ENCODE results near the gene SLC22A14. TPM values are rescaled to one million over a fixed set of nuclear protein-coding genes. Genes with fewer than 3 reads are reported as not detected.
A peak's percentile ranks its signal among the peaks of the same experiment; 100 is the strongest.

Gene SLC22A14
- total RNA-seq, 4 donors from 2014 or later = 0.23 TPM; not detected in 3

DNA sequence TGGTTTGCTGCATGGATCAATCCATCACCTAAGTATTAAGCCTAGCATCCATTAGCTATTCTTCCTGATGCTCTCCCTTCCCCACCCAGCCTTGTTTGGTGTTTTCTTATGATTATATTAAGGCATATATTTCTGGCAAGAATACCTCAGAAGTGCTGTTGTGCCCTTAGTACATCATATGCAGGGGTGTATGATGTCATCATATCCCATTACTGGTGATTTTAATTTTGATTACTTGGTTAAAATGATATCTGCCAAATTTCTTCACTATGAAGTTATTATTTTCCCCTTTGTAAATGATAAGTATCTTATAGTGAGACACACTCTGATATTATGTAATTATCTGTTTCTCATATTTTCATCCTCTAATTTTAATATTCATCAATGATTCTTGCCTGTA lies 15.4 kb downstream of the SLC22A14 start:
- no peaks in the 10 kb centered on the region for H3K36me3 ChIP-seq
- H3K27me3 ChIP-seq = no peaks in the 10 kb centered on the region
- no peaks in the 10 kb centered on the region for H3K4me1 ChIP-seq
- H3K9me3 ChIP-seq = no peaks in the 10 kb centered on the region
- intact Hi-C loops (cut with DNase I) = no loop called here
- no peak overlapping the region for H3K27ac ChIP-seq (replicated peaks in 1 of 4)
- TF ChIP-seq POLR2AphosphoS5 (IDR thresholded peaks at IDR 0.05) (no peak), EP300 (IDR thresholded peaks at IDR 0.05) (no peak), POLR2A (IDR thresholded peaks at IDR 0.05; ENCODE audit: low read depth) (no peak)
- TF ChIP-seq, protein P1, sequence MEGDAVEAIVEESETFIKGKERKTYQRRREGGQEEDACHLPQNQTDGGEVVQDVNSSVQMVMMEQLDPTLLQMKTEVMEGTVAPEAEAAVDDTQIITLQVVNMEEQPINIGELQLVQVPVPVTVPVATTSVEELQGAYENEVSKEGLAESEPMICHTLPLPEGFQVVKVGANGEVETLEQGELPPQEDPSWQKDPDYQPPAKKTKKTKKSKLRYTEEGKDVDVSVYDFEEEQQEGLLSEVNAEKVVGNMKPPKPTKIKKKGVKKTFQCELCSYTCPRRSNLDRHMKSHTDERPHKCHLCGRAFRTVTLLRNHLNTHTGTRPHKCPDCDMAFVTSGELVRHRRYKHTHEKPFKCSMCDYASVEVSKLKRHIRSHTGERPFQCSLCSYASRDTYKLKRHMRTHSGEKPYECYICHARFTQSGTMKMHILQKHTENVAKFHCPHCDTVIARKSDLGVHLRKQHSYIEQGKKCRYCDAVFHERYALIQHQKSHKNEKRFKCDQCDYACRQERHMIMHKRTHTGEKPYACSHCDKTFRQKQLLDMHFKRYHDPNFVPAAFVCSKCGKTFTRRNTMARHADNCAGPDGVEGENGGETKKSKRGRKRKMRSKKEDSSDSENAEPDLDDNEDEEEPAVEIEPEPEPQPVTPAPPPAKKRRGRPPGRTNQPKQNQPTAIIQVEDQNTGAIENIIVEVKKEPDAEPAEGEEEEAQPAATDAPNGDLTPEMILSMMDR (IDR thresholded peaks at IDR 0.05) = no peak
- no peak overlapping the region for H3K4me3 ChIP-seq
- DNase-seq (ENCODE audit: extremely low spot score) = no peak

DNA sequence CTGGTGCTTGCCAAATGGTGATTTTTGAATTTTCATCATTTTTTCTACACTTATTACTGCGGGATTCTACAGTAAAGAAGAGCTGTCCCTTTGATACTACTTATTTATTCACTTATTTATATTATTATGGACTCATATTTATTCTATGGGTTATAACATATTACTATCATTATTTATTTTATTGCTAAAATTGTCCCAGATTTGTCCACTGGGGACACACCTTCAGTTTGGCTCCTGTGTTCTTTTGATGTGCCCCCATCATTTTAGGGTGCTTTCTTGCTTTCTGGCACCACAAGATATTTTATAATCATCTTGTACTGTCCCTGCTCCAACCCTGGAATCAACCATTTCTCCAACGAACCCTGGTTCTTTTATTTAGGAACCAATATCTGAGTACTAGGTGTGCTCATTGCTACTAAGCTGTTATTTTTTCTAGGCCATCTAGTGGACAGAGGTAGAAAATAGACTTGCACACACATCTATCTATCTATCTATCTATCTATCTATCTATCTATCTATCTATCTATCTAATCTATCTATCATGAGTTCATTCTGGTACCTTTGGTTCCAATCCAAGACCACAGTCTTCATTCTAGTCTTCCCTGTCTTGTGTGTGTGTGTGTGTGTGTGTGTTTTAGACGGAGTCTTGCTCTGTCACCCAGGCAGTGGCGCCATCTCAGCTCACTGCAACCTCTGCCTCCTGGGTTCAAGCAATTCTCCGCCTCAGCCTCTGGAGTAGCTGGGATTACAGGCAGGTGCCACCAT lies 16.0 kb downstream of the SLC22A14 start:
- Histone ChIP-seq H3K4me3 (no peak overlapping the region), H3K36me3 (no peaks in the 10 kb centered on the region), H3K27ac (replicated peaks in 1 of 4) (no peak overlapping the region), H3K4me1 (no peaks in the 10 kb centered on the region), H3K9me3 (no peaks in the 10 kb centered on the region), H3K27me3 (no peaks in the 10 kb centered on the region)
- no peak for DNase-seq (ENCODE audit: extremely low spot score)
- TF ChIP-seq POLR2A (IDR thresholded peaks at IDR 0.05; ENCODE audit: low read depth) = no peak
- TF ChIP-seq, protein P1 (IDR thresholded peaks at IDR 0.05) = peak in 1 of 3 experiments; percentile 29
- 84% methylated on average over 5 of the region's 5 CpGs for WGBS
- intact Hi-C loops (cut with DNase I) = no loop called here

DNA sequence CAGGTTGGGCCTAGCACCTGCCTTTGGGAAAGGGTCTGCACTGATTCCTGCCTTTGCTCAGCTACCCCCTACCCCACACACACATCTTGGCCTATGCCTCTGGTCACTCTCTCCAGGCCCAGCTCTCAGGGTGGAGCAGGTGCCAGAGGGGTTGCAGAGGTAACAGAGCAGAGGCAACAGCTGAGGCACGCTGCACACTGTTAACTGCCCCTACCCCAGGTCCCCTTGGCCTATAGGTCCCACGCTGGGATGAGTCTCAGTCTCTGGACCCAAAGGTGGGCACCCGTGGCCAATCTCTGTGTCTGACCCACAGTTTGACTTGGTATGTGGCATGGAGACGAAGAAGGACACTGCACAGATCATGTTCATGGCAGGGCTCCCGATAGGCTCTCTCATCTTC lies 24.8 kb downstream of the SLC22A14 start:
- TF ChIP-seq POLR2A (IDR thresholded peaks at IDR 0.05; ENCODE audit: low read depth) = no peak
- no peak for DNase-seq (ENCODE audit: extremely low spot score)
- no peak overlapping the region for H3K4me3 ChIP-seq
- no peak overlapping the region for H3K27ac ChIP-seq (replicated peaks in 1 of 4)
- H3K27me3 ChIP-seq = no peaks in the 10 kb centered on the region
- WGBS = 89% methylated on average over 3 of the region's 5 CpGs
- no peaks in the 10 kb centered on the region for H3K36me3 ChIP-seq
- intact Hi-C loops (cut with DNase I) = no loop called here
- H3K4me1 ChIP-seq = no peaks in the 10 kb centered on the region
- H3K9me3 ChIP-seq = no peaks in the 10 kb centered on the region

DNA sequence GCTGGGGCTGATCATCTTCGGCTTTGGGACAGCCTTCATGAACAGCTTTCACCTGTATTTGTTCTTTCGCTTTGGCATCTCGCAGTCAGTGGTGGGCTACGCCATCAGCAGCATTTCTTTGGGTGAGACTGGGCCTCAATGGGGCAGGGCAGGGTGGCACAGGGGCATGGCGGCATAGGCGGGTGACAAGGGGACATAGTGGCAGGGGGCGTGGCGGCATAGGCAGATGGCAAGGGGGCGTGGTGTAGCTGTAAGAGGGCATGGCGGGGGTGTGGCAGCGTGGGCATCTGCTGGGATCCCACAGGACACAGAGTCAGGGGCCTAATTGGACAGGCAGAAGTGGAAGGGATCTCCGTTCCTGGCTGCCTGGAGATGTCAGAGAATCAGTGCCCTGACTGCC lies 25.5 kb downstream of the SLC22A14 start:
- H3K4me1 ChIP-seq = no peaks in the 10 kb centered on the region
- 99% methylated on average over 9 of the region's 12 CpGs for WGBS
- H3K27me3 ChIP-seq = no peaks in the 10 kb centered on the region
- H3K4me3 ChIP-seq = no peak overlapping the region
- H3K36me3 ChIP-seq = no peaks in the 10 kb centered on the region
- DNase-seq (ENCODE audit: extremely low spot score) = peak; percentile 75
- H3K9me3 ChIP-seq = no peaks in the 10 kb centered on the region
- TF ChIP-seq POLR2AphosphoS5 (IDR thresholded peaks at IDR 0.05) = no peak
- TF ChIP-seq, protein P1 (IDR thresholded peaks at IDR 0.05) = no peak
- TF ChIP-seq EP300 (IDR thresholded peaks at IDR 0.05) = no peak
- TF ChIP-seq POLR2A (IDR thresholded peaks at IDR 0.05; ENCODE audit: low read depth) = no peak
- H3K27ac ChIP-seq (replicated peaks in 1 of 4) = no peak overlapping the region
- intact Hi-C loops (cut with DNase I) = no loop called here

DNA sequence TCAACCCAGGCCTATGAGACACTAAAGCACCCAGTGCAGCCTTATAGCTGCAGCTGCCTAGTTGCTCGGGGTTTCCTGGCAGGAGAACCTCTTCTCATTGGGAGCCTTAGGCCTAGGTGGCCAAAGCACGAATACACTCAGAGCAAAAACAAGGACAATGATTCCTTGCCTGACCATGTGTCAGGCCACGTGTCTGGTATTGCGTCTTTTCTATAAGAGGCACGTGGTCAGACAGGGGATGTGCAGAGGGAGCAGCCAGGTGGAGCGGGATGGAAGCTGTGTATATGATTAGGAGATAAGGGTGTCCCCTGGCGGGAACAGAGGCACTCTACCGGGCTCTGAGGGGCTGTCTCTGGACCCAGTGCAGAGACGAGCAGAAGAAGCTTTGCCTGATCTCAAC lies 26.4 kb downstream of the SLC22A14 start:
- intact Hi-C loops (cut with DNase I) = no loop called here
- H3K27me3 ChIP-seq = no peaks in the 10 kb centered on the region
- 94% methylated on average over 8 of the region's 9 CpGs for WGBS

More for the DNA sequence above, 26.4 kb downstream of the SLC22A14 start:
- H3K4me3 ChIP-seq = no peak overlapping the region
- H3K9me3 ChIP-seq = no peaks in the 10 kb centered on the region
- no peak overlapping the region for H3K27ac ChIP-seq (replicated peaks in 1 of 4)
- TF ChIP-seq, protein P1 (IDR thresholded peaks at IDR 0.05) = no peak
- TF ChIP-seq POLR2AphosphoS5 (IDR thresholded peaks at IDR 0.05) (no peak), POLR2A (IDR thresholded peaks at IDR 0.05; ENCODE audit: low read depth) (no peak), EP300 (IDR thresholded peaks at IDR 0.05) (no peak)
- no peaks in the 10 kb centered on the region for H3K36me3 ChIP-seq
- H3K4me1 ChIP-seq = no peaks in the 10 kb centered on the region
- DNase-seq (ENCODE audit: extremely low spot score) = peak; percentile 85
